HG02970 (cell line): ENCODE data around the gene PRKCSH.
"Not testable (repeated sequence)": the region's sequence is repeated elsewhere in the genome, so short reads cannot be mapped to it uniquely, and the experiment has no call there.

Source experiments
- ATAC-seq: cut with Tn5 transposase; IDR thresholded peaks from one replicate; pipeline ENCODE4 v1.9.1; 2021; ENCODE audit warnings: mild to moderate bottlenecking, moderate library complexity, moderate number of reproducible peaks; ENCODE audit not compliant: unreplicated experiment, low FRiP score

Gene PRKCSH

GRCh38 chr19:11435057-11435832 lies at the start of gene PRKCSH, which contains the start of gene ODAD3:
Gene PRKCSH (plus strand): TSS chr19:11435635. CDS start chr19:11436118, 483 bp downstream.
Gene ODAD3 (minus strand): TSS chr19:11435121. CDS start chr19:11435016, 105 bp downstream.
- peak; percentile 94 for ATAC-seq

- no peak for ATAC-seq
These were observed 48.0 kb upstream of the PRKCSH start for GRCh38 chr19:11387162-11388034.

GRCh38 chr19:11390359-11390758 lies 45.1 kb upstream of the PRKCSH start:
- ATAC-seq = no peak

GRCh38 chr19:11390933-11391680 lies 44.3 kb upstream of the PRKCSH start:
- no peak for ATAC-seq

GRCh38 chr19:11397089-11397610 lies 38.3 kb upstream of the PRKCSH start:
- no peak for ATAC-seq

- no peak for ATAC-seq
These were observed 35.8 kb upstream of the PRKCSH start for GRCh38 chr19:11399667-11400066.

GRCh38 chr19:11400798-11401197 lies 34.6 kb upstream of the PRKCSH start:
- no peak for ATAC-seq

- ATAC-seq = no peak
These were observed 33.5 kb upstream of the PRKCSH start for GRCh38 chr19:11401808-11402543.

GRCh38 chr19:11404588-11405222 lies 30.7 kb upstream of the PRKCSH start:
- ATAC-seq = no peak

- ATAC-seq = no peak
These were observed 29.4 kb upstream of the PRKCSH start for GRCh38 chr19:11405846-11406643.

GRCh38 chr19:11406703-11407236 lies 28.7 kb upstream of the PRKCSH start:
- ATAC-seq = not testable (repeated sequence)

- no peak for ATAC-seq
These were observed 26.8 kb upstream of the PRKCSH start for GRCh38 chr19:11408591-11408990.

GRCh38 chr19:11410682-11411081 lies 24.8 kb upstream of the PRKCSH start:
- ATAC-seq = no peak

- ATAC-seq = no peak
These were observed 20.9 kb upstream of the PRKCSH start for GRCh38 chr19:11414544-11414943.

- ATAC-seq = no peak
These were observed 18.9 kb upstream of the PRKCSH start for GRCh38 chr19:11416346-11417052.

- no peak for ATAC-seq
These were observed 17.3 kb upstream of the PRKCSH start for GRCh38 chr19:11418094-11418548.
